NOMO-1 treated with DMSO at 0.1 percent for 48 hours (cell line): ENCODE results near the gene ZSCAN5A.
"Not testable (repeated sequence)": the region's sequence is repeated elsewhere in the genome, so short reads cannot be mapped to it uniquely, and the experiment has no call there.

Source experiments
- DNase-seq: peaks from one replicate; lab custom pipeline; 2025; ENCODE audit not compliant: unreplicated experiment; lab: John Stamatoyannopoulos, UW

ZSCAN5A gene

DNA sequence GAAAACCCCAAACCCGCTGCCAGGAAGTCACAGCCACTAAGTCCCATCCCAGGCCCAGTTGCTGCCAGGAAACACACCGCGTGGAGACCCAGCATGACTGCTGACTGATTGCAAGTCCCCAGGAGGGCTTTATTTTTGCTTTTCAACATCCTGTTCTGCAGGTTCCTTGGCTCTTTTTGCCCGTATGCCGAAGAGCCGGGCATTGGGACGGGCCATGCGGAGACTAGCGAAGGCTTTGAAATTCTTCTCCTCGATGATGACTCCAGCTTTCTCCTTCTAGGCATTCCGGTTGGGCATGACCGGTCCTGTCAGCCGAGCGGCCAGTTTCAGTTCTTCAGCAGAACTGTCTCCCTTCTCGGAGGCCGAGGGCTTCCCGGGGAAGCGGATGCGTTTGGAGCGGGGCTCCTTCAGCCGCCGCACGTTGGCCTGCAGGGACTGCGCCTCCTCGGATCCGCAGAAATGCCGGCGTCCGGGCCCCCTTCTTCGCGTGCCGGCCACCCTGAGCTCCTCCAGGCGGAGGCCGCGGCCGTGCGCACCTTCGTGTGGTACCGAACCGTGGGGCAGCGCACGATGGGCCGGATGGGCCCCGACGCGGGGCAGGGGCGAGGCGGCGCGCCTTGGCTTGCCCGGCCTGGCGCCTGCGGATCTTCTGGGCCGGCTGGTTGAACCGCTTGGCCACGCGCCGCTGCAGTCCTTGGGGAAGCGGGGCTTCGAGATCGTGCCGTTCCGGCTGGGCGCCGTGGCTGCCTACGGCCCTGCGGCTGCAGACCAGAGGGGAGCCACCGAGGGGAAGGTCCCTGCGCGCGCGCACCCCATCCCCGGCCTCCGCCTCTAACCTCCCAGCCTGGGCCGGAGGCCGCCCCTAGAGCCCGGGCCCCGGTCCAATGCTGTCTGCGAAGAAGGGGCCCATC is 97.3 kb downstream of the ZSCAN5A start:
- no peak for DNase-seq

- DNase-seq: no peak
Measured at GRCh38 chr19:56211718-56212117, 102.9 kb downstream of the ZSCAN5A start.

GRCh38 chr19:56210036-56210435 is 104.6 kb downstream of the ZSCAN5A start:
- not testable (repeated sequence) for DNase-seq

DNA sequence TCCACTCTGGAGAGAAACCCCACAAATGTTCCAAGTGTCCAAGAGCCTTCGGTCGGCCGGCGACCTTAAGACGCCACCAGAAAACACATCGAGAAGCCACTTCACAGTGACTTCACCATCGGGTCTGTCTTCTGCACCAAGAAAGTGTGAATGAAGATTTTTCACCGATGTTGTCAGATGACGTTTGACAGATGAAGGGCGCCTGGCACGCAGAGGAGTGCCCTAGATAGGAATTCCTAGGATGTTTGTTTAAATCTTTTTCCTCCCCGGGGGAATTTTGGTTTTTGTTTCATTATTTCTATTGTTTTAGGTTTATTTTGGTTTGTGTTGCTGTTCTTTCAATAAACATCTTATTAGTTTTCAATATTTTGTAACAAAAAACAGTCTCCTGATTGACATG is 105.5 kb downstream of the ZSCAN5A start:
- no peak for DNase-seq

DNA sequence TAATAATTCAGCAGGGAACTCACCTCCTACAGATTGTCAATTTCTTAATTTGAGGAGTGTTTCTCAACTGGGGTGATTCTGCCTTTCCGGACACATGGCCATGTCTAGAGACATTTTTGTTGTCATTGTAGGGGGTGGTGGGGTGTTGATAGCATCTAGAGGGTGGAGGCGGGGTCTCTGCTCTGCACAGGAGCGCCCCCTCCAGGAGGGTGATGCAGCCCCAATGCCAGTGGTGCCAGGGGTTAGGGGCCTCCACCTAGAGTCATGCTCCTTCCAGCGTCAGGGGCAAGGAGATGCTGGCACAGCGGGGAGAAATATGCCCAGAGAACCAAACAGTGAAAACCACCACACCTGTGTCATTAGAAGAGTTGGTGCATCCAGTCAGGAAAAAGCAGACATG is 107.1 kb downstream of the ZSCAN5A start:
- DNase-seq: not testable (repeated sequence)

DNA sequence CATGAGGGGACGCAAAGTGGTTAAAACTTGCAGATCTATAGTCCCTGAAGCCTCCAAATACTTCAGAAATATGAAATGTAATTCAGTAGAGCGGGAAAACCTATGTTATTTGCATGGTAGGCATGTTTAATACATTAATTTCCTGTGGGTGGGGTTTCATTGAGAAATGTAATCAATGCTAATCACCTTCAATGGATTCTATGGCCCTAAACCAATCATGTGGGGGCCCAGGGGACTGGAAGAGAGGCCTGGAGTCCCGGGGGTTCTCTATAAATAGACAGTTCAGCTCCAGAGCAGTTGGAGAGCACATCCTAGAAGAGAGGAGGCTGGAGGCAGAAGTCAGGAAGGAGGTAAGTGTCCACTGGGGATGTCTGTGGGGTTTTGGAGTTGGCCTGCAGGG is 112.7 kb downstream of the ZSCAN5A start, which contains the start of gene ZSCAN5C:
ZSCAN5C (plus strand) TSS at position 301 of the 400 bp plus-strand sequence. CDS start 3,641 bp downstream, outside the sequence.
- no peak for DNase-seq

GRCh38 chr19:56199687-56200086 is 115.0 kb downstream of the ZSCAN5A start:
- no peak for DNase-seq

DNA sequence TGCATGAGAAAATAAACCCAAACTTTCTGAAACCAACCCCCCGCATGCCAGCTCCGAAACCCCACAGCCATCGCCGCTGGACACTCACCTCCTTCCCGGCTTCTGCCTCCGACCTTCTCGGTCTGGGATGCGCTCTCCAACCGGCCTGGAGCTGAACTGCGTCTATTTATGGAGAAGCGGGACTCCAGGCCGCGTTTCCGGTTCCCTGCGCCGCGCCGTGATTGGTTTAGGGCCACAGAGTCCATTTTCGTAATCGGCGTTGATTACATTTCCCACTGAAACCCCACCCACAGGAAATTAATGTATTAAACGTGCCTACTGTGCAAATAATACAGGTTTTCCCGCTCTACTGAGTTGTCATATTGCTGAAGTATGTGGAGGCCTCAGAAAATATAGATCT is 117.0 kb downstream of the ZSCAN5A start, which contains the start of gene ZSCAN5B:
ZSCAN5B (minus strand) TSS at position 138 of the 400 bp plus-strand sequence. CDS start 4,731 bp downstream, outside the sequence.
- DNase-seq: not testable (repeated sequence)

- DNase-seq: no peak
Measured at GRCh38 chr19:56193981-56194640, 120.5 kb downstream of the ZSCAN5A start.

- no peak for DNase-seq
Measured at GRCh38 chr19:56191711-56192110, 122.9 kb downstream of the ZSCAN5A start.

DNA sequence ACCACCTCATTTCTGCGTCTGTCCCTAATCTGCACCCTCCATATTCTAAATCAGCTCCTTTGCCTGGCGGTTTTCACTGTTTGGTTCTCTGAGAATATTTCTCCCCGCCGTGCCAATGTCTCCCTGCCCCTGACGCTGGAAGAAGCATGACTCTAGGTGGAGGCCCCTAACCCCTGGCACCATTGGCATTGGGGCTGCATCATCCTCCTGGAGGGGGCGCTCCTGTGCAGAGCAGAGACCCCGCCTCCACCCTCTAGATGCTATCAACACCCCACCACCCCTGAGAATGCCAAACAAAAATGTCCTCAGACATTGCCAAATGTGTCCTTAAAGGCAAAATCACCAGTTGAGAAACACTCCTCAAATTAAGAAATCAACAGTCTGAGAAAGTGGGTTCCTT is 123.5 kb downstream of the ZSCAN5A start:
- no peak for DNase-seq

DNA sequence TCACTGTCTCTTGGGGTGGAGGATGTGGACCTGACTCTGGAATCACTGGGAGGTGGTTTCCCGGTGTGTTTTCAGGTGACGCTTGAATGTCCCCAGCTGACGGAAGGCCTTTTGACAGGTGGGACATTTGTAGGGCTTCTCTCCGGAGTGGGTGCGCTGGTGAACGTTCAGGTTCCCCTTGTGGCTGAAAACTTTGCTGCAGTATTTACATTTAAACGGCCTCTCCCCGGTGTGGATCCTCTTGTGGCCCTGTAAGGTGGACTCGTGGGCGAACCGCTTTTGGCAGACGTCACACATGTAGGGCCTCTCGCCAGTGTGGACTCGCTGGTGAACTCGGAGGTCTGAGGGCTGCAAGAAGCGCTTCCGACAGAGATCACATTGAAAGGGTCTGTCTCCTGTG is 124.9 kb downstream of the ZSCAN5A start:
- DNase-seq: no peak

GRCh38 chr19:56177564-56178243 is 136.9 kb downstream of the ZSCAN5A start:
- no peak for DNase-seq

DNA sequence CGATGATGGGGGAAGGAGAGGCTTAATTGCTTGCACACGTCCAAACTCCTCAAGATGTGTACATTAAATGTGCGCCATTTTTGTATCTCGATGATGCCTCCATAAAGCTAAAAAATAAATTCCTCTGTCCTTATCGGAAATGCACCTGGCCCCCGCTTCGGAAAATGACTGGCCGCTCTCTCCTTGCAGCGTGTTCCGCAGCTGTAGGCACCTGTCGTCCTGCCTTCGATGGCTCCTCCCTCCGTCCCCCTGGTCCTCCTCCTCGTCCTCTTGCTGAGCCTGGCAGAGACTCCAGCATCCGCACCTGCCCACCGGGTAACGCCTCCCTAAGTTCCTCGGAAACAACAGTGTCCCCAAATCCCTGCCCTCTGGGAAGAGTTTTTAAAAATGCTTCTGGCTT is 137.8 kb downstream of the ZSCAN5A start:
- DNase-seq: no peak

DNA sequence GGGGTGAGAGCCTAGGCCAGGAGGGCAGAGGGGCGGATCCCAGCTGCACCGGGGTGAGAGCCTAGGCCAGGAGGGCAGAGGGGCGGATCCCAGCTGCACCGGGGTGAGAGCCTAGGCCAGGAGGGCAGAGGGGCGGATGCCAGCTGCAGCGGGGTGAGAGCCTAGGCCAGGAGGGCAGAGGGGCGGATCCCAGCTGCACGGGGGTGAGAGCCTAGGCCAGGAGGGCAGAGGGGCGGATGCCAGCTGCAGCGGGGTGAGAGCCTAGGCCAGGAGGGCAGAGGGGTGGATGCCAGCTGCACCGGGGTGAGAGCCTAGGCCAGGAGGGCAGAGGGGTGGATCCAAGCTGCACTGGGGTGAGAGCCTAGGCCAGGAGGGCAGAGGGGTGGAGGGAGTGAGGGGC is 138.3 kb downstream of the ZSCAN5A start:
- not testable (repeated sequence) for DNase-seq

DNA sequence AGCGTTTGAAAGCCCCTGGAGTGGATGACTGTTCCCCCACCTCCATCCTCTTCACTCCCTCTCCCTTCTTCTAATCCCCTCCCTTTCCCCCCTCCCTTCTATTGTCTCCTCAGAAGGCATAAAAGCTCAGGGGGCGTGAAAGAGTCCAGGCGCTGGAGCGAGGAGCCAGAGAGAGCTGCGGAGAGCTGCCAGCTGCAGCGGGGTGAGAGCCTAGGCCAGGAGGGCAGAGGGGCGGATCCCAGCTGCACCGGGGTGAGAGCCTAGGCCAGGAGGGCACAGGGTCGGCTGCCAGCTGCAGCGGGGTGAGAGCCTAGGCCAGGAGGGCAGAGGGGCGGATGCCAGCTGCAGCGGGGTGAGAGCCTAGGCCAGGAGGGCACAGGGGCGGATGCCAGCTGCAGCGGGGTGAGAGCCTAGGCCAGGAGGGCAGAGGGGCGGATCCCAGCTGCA is 138.8 kb downstream of the ZSCAN5A start, which contains the start of gene GALP:
GALP (plus strand) TSS at position 148 of the 447 bp plus-strand sequence. CDS start 1,101 bp downstream, outside the sequence.
- DNase-seq: not testable (repeated sequence)

GRCh38 chr19:56174550-56174949 is 140.1 kb downstream of the ZSCAN5A start:
- DNase-seq: no peak

DNA sequence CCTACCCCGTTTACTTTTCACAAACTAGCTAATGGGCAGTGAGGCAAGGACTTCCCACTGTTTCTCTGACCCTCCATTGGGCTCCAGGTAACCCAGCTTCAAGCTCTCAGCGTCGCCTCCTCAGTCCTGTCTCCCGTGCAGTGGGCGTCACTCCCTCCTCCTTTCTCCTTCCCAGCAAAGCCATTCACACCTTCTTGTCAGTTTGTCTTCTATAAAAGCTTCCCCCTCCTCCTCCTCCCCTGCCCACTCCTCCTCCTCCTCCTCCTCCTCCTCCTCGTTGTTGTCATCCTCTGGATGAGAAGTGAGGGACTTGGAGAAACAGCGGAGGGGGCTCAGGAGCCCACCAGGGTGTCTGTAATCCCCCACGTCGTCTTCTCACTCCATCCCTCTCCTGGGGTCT is 140.6 kb downstream of the ZSCAN5A start:
- no peak for DNase-seq
